ENCODE results near the gene DDX24.

- TF ChIP-seq, protein P1, sequence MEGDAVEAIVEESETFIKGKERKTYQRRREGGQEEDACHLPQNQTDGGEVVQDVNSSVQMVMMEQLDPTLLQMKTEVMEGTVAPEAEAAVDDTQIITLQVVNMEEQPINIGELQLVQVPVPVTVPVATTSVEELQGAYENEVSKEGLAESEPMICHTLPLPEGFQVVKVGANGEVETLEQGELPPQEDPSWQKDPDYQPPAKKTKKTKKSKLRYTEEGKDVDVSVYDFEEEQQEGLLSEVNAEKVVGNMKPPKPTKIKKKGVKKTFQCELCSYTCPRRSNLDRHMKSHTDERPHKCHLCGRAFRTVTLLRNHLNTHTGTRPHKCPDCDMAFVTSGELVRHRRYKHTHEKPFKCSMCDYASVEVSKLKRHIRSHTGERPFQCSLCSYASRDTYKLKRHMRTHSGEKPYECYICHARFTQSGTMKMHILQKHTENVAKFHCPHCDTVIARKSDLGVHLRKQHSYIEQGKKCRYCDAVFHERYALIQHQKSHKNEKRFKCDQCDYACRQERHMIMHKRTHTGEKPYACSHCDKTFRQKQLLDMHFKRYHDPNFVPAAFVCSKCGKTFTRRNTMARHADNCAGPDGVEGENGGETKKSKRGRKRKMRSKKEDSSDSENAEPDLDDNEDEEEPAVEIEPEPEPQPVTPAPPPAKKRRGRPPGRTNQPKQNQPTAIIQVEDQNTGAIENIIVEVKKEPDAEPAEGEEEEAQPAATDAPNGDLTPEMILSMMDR (IDR thresholded peaks at IDR 0.05; ENCODE audit: insufficient read depth, low read depth, low read length) = no peak
- TF ChIP-seq EZH2 (IDR thresholded peaks at IDR 0.05; ENCODE audit: insufficient read depth, low read length) = no peak
These were observed 64.5 kb downstream of the DDX24 start for GRCh38 chr14:94016446-94016976.
